HCT116 (cell line): ENCODE measurements around the gene MIEF1. TPM values are rescaled to one million over a fixed set of nuclear protein-coding genes. Genes with fewer than 3 reads are reported as not detected.

Experiments used
- ATAC-seq: fragments of 200-7000 bp; cut with Tn5 transposase; 2 replicates; pipeline ENCODE4 v1.9.1; 2020; ENCODE audit warnings: mild to moderate bottlenecking, moderate library complexity
- BruUV-seq: library from RNA; stranded (reverse); fragments of 400-500 nt; replicated peaks from 2 replicates; lab custom pipeline; 2021; lab: Mats Ljungman, UMichigan
- CTCF ChIA-PET: fragments of 300-600 bp; sonication (Branson Sonifier 250); formaldehyde crosslinking; loops from one replicate; lab custom pipeline; 2021; ENCODE audit warnings: antibody characterized with exemption; lab: Charles Lee
- POLR2A ChIA-PET: fragments of 300-600, 350-600 bp; sonication (Branson Sonifier 250); formaldehyde crosslinking; loops from one replicate; lab custom pipeline; 2021; ENCODE audit warnings: antibody characterized with exemption; lab: Charles Lee
- RAD21 ChIA-PET, 2 experiments: fragments of 300-600 bp; sonication (Branson Sonifier 250); formaldehyde crosslinking; loops; one replicate each; lab custom pipeline; 2023; ENCODE audit warnings: low total read pairs in 2 of 2; ENCODE audit not compliant: uncharacterized antibody in 2 of 2, unreplicated experiment in 2 of 2, low non-redundant PET in 1 of 2; lab: Charles Lee
- DNase-seq: peaks from one replicate; pipeline ENCODE4 v3.0.0-alpha.2; 2010; ENCODE audit warnings: low read depth, low spot score
- H2AFZ ChIP-seq: fragments of 200-600 bp; shearing (Covaris generic), sonication (generic); 2 replicates; pipeline ENCODE4 v1.6.1; 2017; ENCODE audit warnings: low read depth, mixed run types, mixed read lengths, antibody characterized with exemption, low read length; ENCODE audit not compliant: poor library complexity, severe bottlenecking
- H3K27ac ChIP-seq: 2 replicates; pipeline ENCODE4 v1.5.1; 2012; ENCODE audit warnings: low read depth, low read length
- H3K27me3 ChIP-seq: fragments of 200-600 bp; sonication (generic); 2 replicates; pipeline ENCODE4 v1.6.1; 2016; ENCODE audit warnings: mixed run types, low read length, mixed read lengths; ENCODE audit not compliant: insufficient read depth
- H3K36me3 ChIP-seq, 2 experiments: fragments of 200-500 bp in 1 of 2; fragments of 200-600 bp in 1 of 2; sonication (Bioruptor generic) in 1 of 2; sonication (generic) in 1 of 2; 2 replicates each; pipeline versions ENCODE4 v1.5.1 to v1.6.1; 2014 to 2016; ENCODE audit warnings: low read length in 2 of 2, inconsistent platforms in 1 of 2, mixed read lengths in 1 of 2, mixed run types in 1 of 2; ENCODE audit not compliant: insufficient read depth in 2 of 2, control insufficient read depth in 1 of 2
- H3K4me1 ChIP-seq, 2 experiments: fragments of 200-600 bp in 1 of 2; sonication (generic) in 1 of 2; 2 replicates each; pipeline versions ENCODE4 v1.5.1 to v1.6.1; 2012 to 2017; ENCODE audit warnings: low read length in 2 of 2, inconsistent platforms in 1 of 2, mild to moderate bottlenecking in 1 of 2, mixed read lengths in 1 of 2, mixed run types in 1 of 2, moderate library complexity in 1 of 2; ENCODE audit not compliant: insufficient read depth in 2 of 2, control insufficient read depth in 1 of 2
- H3K4me2 ChIP-seq: fragments of 200-600 bp; sonication (generic); 2 replicates; pipeline ENCODE4 v1.6.1; 2017; ENCODE audit warnings: mixed run types, low read length, mixed read lengths
- H3K4me3 ChIP-seq, 2 experiments: fragments of 200-600 bp in 1 of 2; sonication (generic) in 1 of 2; replicated peaks in 1 of 2; 2 replicates each; pipeline ENCODE4 v1.5.1; 2011 to 2016; ENCODE audit warnings: low read length in 2 of 2, control low read depth in 1 of 2, low read depth in 1 of 2, mild to moderate bottlenecking in 1 of 2, mixed read lengths in 1 of 2, mixed run types in 1 of 2
- H3K79me2 ChIP-seq: fragments of 200-600 bp; sonication (generic); 2 replicates; pipeline ENCODE4 v1.6.1; 2017; ENCODE audit warnings: mild to moderate bottlenecking, mixed run types, low read length, moderate library complexity, mixed read lengths; ENCODE audit not compliant: insufficient read depth
- H3K9ac ChIP-seq: fragments of 200-600 bp; sonication (generic); 2 replicates; pipeline ENCODE4 v1.6.1; 2016; ENCODE audit warnings: low read length, mixed read lengths
- H3K9me2 ChIP-seq: fragments of 200-600 bp; sonication (generic), shearing (Covaris generic); 2 replicates; pipeline ENCODE4 v1.6.1; 2017; ENCODE audit warnings: mixed run types, mild to moderate bottlenecking, moderate library complexity; ENCODE audit not compliant: insufficient read depth
- H3K9me3 ChIP-seq, 2 experiments: fragments of 200-500 bp in 1 of 2; fragments of 200-600 bp in 1 of 2; sonication (Bioruptor generic) in 1 of 2; sonication (generic) in 1 of 2; 2 replicates each; pipeline ENCODE4 v1.6.1; 2014 to 2017; ENCODE audit warnings: low read length in 2 of 2, mixed read lengths in 2 of 2, inconsistent platforms in 1 of 2, low read depth in 1 of 2, mild to moderate bottlenecking in 1 of 2, mixed run types in 1 of 2, moderate library complexity in 1 of 2; ENCODE audit not compliant: control insufficient read depth in 1 of 2, insufficient read depth in 1 of 2
- H4K20me1 ChIP-seq: fragments of 200-600 bp; sonication (generic), shearing (Covaris generic); 2 replicates; pipeline ENCODE4 v1.6.1; 2017; ENCODE audit warnings: mixed run types, mild to moderate bottlenecking, moderate library complexity; ENCODE audit not compliant: insufficient read depth
- EGR1 ChIP-seq: IDR thresholded peaks from 2 replicates; pipeline ENCODE4 v1.6.1; 2012; ENCODE audit warnings: low read depth
- FOSL1 ChIP-seq: IDR thresholded peaks from 2 replicates; pipeline ENCODE4 v1.6.1; 2012; ENCODE audit warnings: low read depth
- JUND ChIP-seq: IDR thresholded peaks from 2 replicates; pipeline ENCODE4 v1.6.1; 2012
- POLR2A ChIP-seq: IDR thresholded peaks from 2 replicates; pipeline ENCODE4 v1.7.0; 2011; ENCODE audit warnings: borderline replicate concordance; ENCODE audit not compliant: insufficient read depth, insufficient read length; ENCODE audit errors: extremely low read depth
- ZFX ChIP-seq: fragments of 450-650 bp; IDR thresholded peaks from 2 replicates; pipeline ENCODE4 v1.6.1; 2017
- intact Hi-C: fragments of 100-400 bp; cut with micrococcal nuclease; formaldehyde crosslinking; loops from 2 replicates; pipeline ENCODE4 v1.10.0; 2022
- total RNA-seq: library from RNA; stranded (reverse); gene quantifications from one replicate; pipeline ENCODE4 v1.2.1, GENCODE V29; 2021; ENCODE audit not compliant: unreplicated experiment
- TF ChIP-seq, protein P1 (sequence below): IDR thresholded peaks from 2 replicates; pipeline ENCODE4 v1.6.1; 2012
- TF ChIP-seq, protein P2 (sequence below), 3 experiments: fragments of 200-600 bp in 1 of 3; sonication (generic) in 1 of 3; IDR thresholded peaks in 2 of 3; conservative IDR thresholded peaks in 1 of 3; 2 replicates each; pipeline ENCODE4 v1.5.1; 2012 to 2017; ENCODE audit warnings: low read depth in 2 of 3, low read length in 2 of 3, antibody characterized with exemption in 1 of 3, borderline replicate concordance in 1 of 3, control low read depth in 1 of 3, mild to moderate bottlenecking in 1 of 3, mixed read lengths in 1 of 3, mixed run types in 1 of 3, moderate library complexity in 1 of 3; ENCODE audit not compliant: insufficient read depth in 1 of 3
- TF ChIP-seq, protein P3 (sequence below): IDR thresholded peaks from 2 replicates; pipeline ENCODE4 v1.6.1; 2012; ENCODE audit warnings: low read depth
- TF ChIP-seq, protein P4 (sequence below): IDR thresholded peaks from 2 replicates; pipeline ENCODE4 v1.6.1; 2011; ENCODE audit warnings: mild to moderate bottlenecking, low read length, moderate library complexity; ENCODE audit not compliant: insufficient replicate concordance; ENCODE audit errors: extremely low read depth

The MIEF1 gene
- total RNA-seq, 1 experiment from 2014 or later = 42.8 TPM

DNA sequence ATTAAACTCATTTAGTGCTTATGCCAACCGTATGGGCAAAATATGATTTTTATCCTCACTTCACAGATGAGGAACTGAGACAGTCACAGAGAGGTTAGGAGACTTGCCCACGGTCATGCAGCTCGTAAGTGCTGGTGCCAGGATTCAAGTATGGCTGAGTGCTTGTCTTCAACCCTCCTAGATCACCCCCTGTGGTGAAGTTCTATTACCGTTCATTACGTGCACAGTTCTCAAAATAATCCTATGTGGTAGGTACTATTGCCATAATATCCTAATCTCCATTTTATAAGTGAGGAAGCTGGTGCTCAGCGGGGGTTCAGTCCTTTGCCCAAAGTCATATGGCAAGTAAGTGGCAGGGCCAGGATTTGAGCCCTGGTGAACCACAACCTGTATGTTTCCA lies 1.5 kb downstream of the MIEF1 start:
- Histone ChIP-seq H3K79me2 (peaks cover 65% of the 10 kb centered on the region), H4K20me1 (no peaks in the 10 kb centered on the region; the same call in 1 of the 2 replicates), H3K9ac (peak overlapping the region; percentile 96), H2AFZ (no peak overlapping the region), H3K36me3 (peaks cover 25 to 45% of the 10 kb centered on the region in 2 experiments), H3K4me3 (peak overlapping the region; percentile 92 to 97), H3K9me2 (no peaks in the 10 kb centered on the region), H3K9me3 (no peaks in the 10 kb centered on the region), H3K27me3 (no peaks in the 10 kb centered on the region), H3K27ac (no peak overlapping the region), H3K4me2 (peak overlapping the region; percentile 80), H3K4me1 (peaks cover 16 to 26% of the 10 kb centered on the region in 2 experiments)
- CTCF ChIA-PET = interaction anchor here (0.8 to 2.7 kb wide), 3 partner anchors 11 to 25 kb away, joined by 3 to 19 read pairs (median 8); partner anchors contain the start of gene ATF4
- intact Hi-C loops = loop anchor here (2.0 kb wide), 1 partner anchor 17 kb away; the partner anchor contains the start of gene ATF4
- POLR2A ChIA-PET = interaction anchor here (0.7 to 4.2 kb wide), 3 partner anchors 11 to 184 kb away, joined by 3 to 37 read pairs (median 4); partner anchors contain the start of genes ATF4 and RPL3
- no TSS peak for BruUV-seq
- RAD21 ChIA-PET = no interaction called here
- no peak for DNase-seq
- TF ChIP-seq JUND = no peak
- TF ChIP-seq, protein P1, sequence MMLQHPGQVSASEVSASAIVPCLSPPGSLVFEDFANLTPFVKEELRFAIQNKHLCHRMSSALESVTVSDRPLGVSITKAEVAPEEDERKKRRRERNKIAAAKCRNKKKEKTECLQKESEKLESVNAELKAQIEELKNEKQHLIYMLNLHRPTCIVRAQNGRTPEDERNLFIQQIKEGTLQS = no peak
- TF ChIP-seq, protein P2, sequence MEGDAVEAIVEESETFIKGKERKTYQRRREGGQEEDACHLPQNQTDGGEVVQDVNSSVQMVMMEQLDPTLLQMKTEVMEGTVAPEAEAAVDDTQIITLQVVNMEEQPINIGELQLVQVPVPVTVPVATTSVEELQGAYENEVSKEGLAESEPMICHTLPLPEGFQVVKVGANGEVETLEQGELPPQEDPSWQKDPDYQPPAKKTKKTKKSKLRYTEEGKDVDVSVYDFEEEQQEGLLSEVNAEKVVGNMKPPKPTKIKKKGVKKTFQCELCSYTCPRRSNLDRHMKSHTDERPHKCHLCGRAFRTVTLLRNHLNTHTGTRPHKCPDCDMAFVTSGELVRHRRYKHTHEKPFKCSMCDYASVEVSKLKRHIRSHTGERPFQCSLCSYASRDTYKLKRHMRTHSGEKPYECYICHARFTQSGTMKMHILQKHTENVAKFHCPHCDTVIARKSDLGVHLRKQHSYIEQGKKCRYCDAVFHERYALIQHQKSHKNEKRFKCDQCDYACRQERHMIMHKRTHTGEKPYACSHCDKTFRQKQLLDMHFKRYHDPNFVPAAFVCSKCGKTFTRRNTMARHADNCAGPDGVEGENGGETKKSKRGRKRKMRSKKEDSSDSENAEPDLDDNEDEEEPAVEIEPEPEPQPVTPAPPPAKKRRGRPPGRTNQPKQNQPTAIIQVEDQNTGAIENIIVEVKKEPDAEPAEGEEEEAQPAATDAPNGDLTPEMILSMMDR (IDR thresholded peaks at IDR 0.05 in 2 of 3, conservative IDR thresholded peaks at IDR 0.05 in 1 of 3; ENCODE audit: borderline replicate concordance in 1 of 3, insufficient read depth in 1 of 3, low read depth in 2 of 3, low read length in 2 of 3) = peak in 1 of 3 experiments; percentile 20; a peak in 1 of 6 replicates
- no peak for ATAC-seq

DNA sequence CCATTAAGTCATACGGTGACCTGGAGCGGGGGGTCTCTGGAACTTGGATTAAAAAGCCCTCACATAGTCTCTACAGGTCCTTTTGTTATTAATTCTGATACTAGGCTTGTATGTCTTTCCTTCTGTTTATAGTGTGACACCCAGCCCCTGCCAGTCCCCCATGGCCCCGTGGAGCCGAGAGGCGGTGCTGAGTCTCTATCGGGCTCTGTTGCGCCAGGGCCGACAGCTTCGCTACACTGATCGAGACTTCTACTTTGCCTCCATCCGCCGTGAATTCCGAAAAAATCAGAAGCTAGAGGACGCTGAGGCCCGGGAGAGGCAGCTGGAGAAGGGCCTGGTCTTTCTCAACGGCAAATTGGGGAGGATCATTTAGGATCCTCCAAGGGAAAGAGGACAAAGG lies 2.0 kb downstream of the MIEF1 start:
- ChIA-PET CTCF (interaction anchor here (0.8 to 2.7 kb wide), 3 partner anchors 10 to 25 kb away, joined by 3 to 19 read pairs (median 8); partner anchors contain the start of gene ATF4), RAD21 (no interaction called here), POLR2A (interaction anchor here (1.1 to 4.2 kb wide), 2 partner anchors 10 to 16 kb away, joined by 4 to 37 read pairs; partner anchors contain the start of gene ATF4)
- H3K79me2 ChIP-seq = peaks cover 70% of the 10 kb centered on the region
- H3K9me3 ChIP-seq = no peaks in the 10 kb centered on the region
- no peak overlapping the region for H2AFZ ChIP-seq
- no peak overlapping the region for H3K27ac ChIP-seq
- peaks cover 16 to 26% of the 10 kb centered on the region in 2 experiments for H3K4me1 ChIP-seq
- no peaks in the 10 kb centered on the region; the same call in 1 of the 2 replicates for H4K20me1 ChIP-seq
- DNase-seq = no peak
- peak overlapping the region; percentile 96; the same call in 1 of the 2 replicates for H3K9ac ChIP-seq
- no peaks in the 10 kb centered on the region for H3K9me2 ChIP-seq
- ATAC-seq = no peak
- BruUV-seq = no TSS peak
- intact Hi-C loops = no loop called here
- no peaks in the 10 kb centered on the region for H3K27me3 ChIP-seq
- H3K36me3 ChIP-seq = peaks cover 25 to 48% of the 10 kb centered on the region in 2 experiments
- H3K4me2 ChIP-seq = peak overlapping the region; percentile 80
- H3K4me3 ChIP-seq = peak overlapping the region in 1 of 2 experiments; percentile 92; a peak in 2 of 4 replicates
- TF ChIP-seq FOSL1 (no peak), ZFX (no peak), EGR1 (no peak), POLR2A (no peak)
- TF ChIP-seq, protein P3, sequence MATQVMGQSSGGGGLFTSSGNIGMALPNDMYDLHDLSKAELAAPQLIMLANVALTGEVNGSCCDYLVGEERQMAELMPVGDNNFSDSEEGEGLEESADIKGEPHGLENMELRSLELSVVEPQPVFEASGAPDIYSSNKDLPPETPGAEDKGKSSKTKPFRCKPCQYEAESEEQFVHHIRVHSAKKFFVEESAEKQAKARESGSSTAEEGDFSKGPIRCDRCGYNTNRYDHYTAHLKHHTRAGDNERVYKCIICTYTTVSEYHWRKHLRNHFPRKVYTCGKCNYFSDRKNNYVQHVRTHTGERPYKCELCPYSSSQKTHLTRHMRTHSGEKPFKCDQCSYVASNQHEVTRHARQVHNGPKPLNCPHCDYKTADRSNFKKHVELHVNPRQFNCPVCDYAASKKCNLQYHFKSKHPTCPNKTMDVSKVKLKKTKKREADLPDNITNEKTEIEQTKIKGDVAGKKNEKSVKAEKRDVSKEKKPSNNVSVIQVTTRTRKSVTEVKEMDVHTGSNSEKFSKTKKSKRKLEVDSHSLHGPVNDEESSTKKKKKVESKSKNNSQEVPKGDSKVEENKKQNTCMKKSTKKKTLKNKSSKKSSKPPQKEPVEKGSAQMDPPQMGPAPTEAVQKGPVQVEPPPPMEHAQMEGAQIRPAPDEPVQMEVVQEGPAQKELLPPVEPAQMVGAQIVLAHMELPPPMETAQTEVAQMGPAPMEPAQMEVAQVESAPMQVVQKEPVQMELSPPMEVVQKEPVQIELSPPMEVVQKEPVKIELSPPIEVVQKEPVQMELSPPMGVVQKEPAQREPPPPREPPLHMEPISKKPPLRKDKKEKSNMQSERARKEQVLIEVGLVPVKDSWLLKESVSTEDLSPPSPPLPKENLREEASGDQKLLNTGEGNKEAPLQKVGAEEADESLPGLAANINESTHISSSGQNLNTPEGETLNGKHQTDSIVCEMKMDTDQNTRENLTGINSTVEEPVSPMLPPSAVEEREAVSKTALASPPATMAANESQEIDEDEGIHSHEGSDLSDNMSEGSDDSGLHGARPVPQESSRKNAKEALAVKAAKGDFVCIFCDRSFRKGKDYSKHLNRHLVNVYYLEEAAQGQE = no peak
- TF ChIP-seq, protein P1 = no peak
- TF ChIP-seq, protein P4, sequence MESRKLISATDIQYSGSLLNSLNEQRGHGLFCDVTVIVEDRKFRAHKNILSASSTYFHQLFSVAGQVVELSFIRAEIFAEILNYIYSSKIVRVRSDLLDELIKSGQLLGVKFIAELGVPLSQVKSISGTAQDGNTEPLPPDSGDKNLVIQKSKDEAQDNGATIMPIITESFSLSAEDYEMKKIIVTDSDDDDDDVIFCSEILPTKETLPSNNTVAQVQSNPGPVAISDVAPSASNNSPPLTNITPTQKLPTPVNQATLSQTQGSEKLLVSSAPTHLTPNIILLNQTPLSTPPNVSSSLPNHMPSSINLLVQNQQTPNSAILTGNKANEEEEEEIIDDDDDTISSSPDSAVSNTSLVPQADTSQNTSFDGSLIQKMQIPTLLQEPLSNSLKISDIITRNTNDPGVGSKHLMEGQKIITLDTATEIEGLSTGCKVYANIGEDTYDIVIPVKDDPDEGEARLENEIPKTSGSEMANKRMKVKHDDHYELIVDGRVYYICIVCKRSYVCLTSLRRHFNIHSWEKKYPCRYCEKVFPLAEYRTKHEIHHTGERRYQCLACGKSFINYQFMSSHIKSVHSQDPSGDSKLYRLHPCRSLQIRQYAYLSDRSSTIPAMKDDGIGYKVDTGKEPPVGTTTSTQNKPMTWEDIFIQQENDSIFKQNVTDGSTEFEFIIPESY = no peak
